ENCODE results near the gene PRDM9. TPM values are rescaled to one million over a fixed set of nuclear protein-coding genes. Genes with fewer than 3 reads are reported as not detected.

Gene PRDM9
- total RNA-seq, 1 experiment from 2014 or later: not detected

DNA sequence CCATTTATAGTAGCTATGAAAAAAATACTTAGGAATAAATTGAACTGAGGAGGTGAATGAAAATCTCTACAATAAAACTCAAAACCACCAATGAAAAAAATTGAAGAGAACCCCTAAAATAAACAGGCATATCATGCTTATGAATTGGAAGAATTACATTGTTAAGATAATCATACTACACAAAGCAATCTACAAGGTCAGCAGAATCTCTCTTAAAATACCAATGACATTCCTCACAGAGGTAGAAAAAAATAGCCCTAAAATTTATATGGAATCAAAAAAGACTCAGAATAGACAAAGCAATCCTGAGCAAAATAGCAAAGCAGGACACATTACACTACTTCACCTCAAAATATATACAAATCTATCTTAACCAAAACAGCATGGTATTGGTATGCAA, 23.2 kb downstream of the PRDM9 start:
- H2BK15ac ChIP-seq (ENCODE audit: low read depth, low read length): no peak overlapping the region
- H4K91ac ChIP-seq (ENCODE audit: insufficient read length, low read depth, low read length): no peak overlapping the region
- Mint-ChIP-seq H3K4me3 (no peak overlapping the region), H3K4me1 (peaks cover 8 to 11% of the 10 kb centered on the region in 2 experiments; a peak in 3 of 4 replicates), H3K27ac (no peak overlapping the region), H3K27me3 (ENCODE audit: low read depth) (no peaks in the 10 kb centered on the region; the same call in 1 of the 2 replicates), H3K36me3 (ENCODE audit: insufficient read depth in 1 of 3, low read depth in 3 of 3) (peaks cover 5 to 15% (median 9%) of the 10 kb centered on the region in 3 experiments; a peak in 6 of 7 replicates), H3K9me3 (peaks cover 6 to 14% of the 10 kb centered on the region in 2 experiments; a peak in 4 of 5 replicates)
- H3K4me1 ChIP-seq (ENCODE audit: insufficient read depth, low read length): no peaks in the 10 kb centered on the region; the same call in 1 of the 2 replicates
- H3K23me2 ChIP-seq (ENCODE audit: insufficient read length, low read depth, low read length, poor library complexity, severe bottlenecking): no peaks in the 10 kb centered on the region
- no peak overlapping the region for H3K14ac ChIP-seq (ENCODE audit: insufficient read depth, low read length)
- no peak overlapping the region for H3K27ac ChIP-seq (ENCODE audit: insufficient read length, low read depth, low read length)
- H2BK120ac ChIP-seq (ENCODE audit: low read depth, low read length, poor library complexity, severe bottlenecking): no peak overlapping the region
- no peak overlapping the region for H3K9ac ChIP-seq (ENCODE audit: extremely low read depth, insufficient read length, low read length)
- no peak overlapping the region for H2BK12ac ChIP-seq (ENCODE audit: insufficient read length, low read depth, low read length)
- no peak overlapping the region for H2AK5ac ChIP-seq (ENCODE audit: insufficient read length, low read length)
- no peak overlapping the region for H4K8ac ChIP-seq (replicated peaks; ENCODE audit: insufficient read length, low read depth, low read length)
- H3K27me3 ChIP-seq (ENCODE audit: insufficient read depth, low read length): no peaks in the 10 kb centered on the region
- no peak overlapping the region for H2AFZ ChIP-seq (ENCODE audit: low read length)
- TF ChIP-seq, protein P1, sequence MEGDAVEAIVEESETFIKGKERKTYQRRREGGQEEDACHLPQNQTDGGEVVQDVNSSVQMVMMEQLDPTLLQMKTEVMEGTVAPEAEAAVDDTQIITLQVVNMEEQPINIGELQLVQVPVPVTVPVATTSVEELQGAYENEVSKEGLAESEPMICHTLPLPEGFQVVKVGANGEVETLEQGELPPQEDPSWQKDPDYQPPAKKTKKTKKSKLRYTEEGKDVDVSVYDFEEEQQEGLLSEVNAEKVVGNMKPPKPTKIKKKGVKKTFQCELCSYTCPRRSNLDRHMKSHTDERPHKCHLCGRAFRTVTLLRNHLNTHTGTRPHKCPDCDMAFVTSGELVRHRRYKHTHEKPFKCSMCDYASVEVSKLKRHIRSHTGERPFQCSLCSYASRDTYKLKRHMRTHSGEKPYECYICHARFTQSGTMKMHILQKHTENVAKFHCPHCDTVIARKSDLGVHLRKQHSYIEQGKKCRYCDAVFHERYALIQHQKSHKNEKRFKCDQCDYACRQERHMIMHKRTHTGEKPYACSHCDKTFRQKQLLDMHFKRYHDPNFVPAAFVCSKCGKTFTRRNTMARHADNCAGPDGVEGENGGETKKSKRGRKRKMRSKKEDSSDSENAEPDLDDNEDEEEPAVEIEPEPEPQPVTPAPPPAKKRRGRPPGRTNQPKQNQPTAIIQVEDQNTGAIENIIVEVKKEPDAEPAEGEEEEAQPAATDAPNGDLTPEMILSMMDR (conservative IDR thresholded peaks at IDR 0.05): no peak
- H3K56ac ChIP-seq (ENCODE audit: insufficient read length, low read depth, low read length): no peak overlapping the region
- H3K79me1 ChIP-seq (ENCODE audit: insufficient read depth, low read depth, low read length, poor library complexity, severe bottlenecking): no peaks in the 10 kb centered on the region
- no peaks in the 10 kb centered on the region for H4K20me1 ChIP-seq (ENCODE audit: control insufficient read depth, insufficient read depth, insufficient read length)
- no peaks in the 10 kb centered on the region for H3K79me2 ChIP-seq (ENCODE audit: insufficient read depth, low read length)
- H2BK5ac ChIP-seq (ENCODE audit: insufficient read length, low read length): no peak overlapping the region
- DNase-seq: no peak
- H3K4me2 ChIP-seq (ENCODE audit: insufficient read depth, insufficient read length, low read length): no peak overlapping the region
- no peak overlapping the region for H3K23ac ChIP-seq (ENCODE audit: insufficient read length, low read depth, low read length)
- H3K18ac ChIP-seq (ENCODE audit: insufficient read length, low read depth, low read length): no peak overlapping the region
- no peak overlapping the region for H2BK20ac ChIP-seq (ENCODE audit: low read depth, low read length, poor library complexity, severe bottlenecking)
- no peaks in the 10 kb centered on the region for H3K9me3 ChIP-seq (ENCODE audit: control insufficient read depth, low read depth, low read length)
- H4K5ac ChIP-seq (ENCODE audit: insufficient read length, low read depth, low read length): no peak overlapping the region
- H3K4ac ChIP-seq (ENCODE audit: low read depth, low read length): no peak overlapping the region
- no peak overlapping the region for H3T11ph ChIP-seq (ENCODE audit: low read length)

All from H9 (cell line).